Measurements from ENCODE around the gene SYTL2.
"Not testable (repeated sequence)": the region's sequence is repeated elsewhere in the genome, so short reads cannot be mapped to it uniquely, and the experiment has no call there.

SYTL2 gene

GRCh38 chr11:85777603-85777972 lies 33.4 kb downstream of the SYTL2 start:
- H3K79me1 ChIP-seq (ENCODE audit: low read length); H4K8ac ChIP-seq (ENCODE audit: low read depth, low read length); H3K79me2 ChIP-seq (ENCODE audit: control insufficient read depth, insufficient read depth, low read length); H3K9ac ChIP-seq (ENCODE audit: low read length); H3K27ac ChIP-seq (ENCODE audit: low read depth, low read length); DNase-seq; H2BK15ac ChIP-seq (replicated peaks; ENCODE audit: low read depth); H3K4me2 ChIP-seq (ENCODE audit: low read length); H3K4me3 ChIP-seq (ENCODE audit: low read length); H2BK5ac ChIP-seq (ENCODE audit: low read length); H3K36me3 ChIP-seq (ENCODE audit: control insufficient read depth, insufficient read depth, low read length); H2AK5ac ChIP-seq (ENCODE audit: low read length); H3K4ac ChIP-seq (ENCODE audit: low read depth, low read length); H3K23ac ChIP-seq (ENCODE audit: low read length); H4K5ac ChIP-seq (ENCODE audit: low read length); H3K27me3 ChIP-seq (ENCODE audit: insufficient read depth, low read length, poor library complexity); H3K18ac ChIP-seq (ENCODE audit: low read length); H3K56ac ChIP-seq (ENCODE audit: low read length); H2BK120ac ChIP-seq (ENCODE audit: low read depth, low read length): not testable (repeated sequence)
- WGBS (ENCODE audit: extremely low coverage, insufficient coverage, low lambda C conversion rate) = no CpG with 5 or more reads among the region's 3 CpGs
- H3K4me1 ChIP-seq (ENCODE audit: control insufficient read depth, low read depth, low read length) = peaks cover 13% of the 10 kb centered on the region

- Histone ChIP-seq H3K4me1 (ENCODE audit: control insufficient read depth, low read depth, low read length) (peaks cover 16% of the 10 kb centered on the region), H3K18ac (ENCODE audit: low read length) (no peak overlapping the region), H2BK120ac (ENCODE audit: low read depth, low read length) (no peak overlapping the region), H4K5ac (ENCODE audit: low read length) (no peak overlapping the region), H3K56ac (ENCODE audit: low read length) (no peak overlapping the region), H3K79me1 (ENCODE audit: low read length) (no peaks in the 10 kb centered on the region), H3K36me3 (ENCODE audit: control insufficient read depth, insufficient read depth, low read length) (no peaks in the 10 kb centered on the region), H3K4me2 (ENCODE audit: low read length) (no peak overlapping the region), H3K27me3 (ENCODE audit: insufficient read depth, low read length, poor library complexity) (no peaks in the 10 kb centered on the region), H3K23ac (ENCODE audit: low read length) (no peak overlapping the region), H2AK5ac (ENCODE audit: low read length) (no peak overlapping the region), H3K9ac (ENCODE audit: low read length) (no peak overlapping the region), H3K4me3 (ENCODE audit: low read length) (no peak overlapping the region), H2BK5ac (ENCODE audit: low read length) (no peak overlapping the region), H3K4ac (ENCODE audit: low read depth, low read length) (no peak overlapping the region), H3K27ac (ENCODE audit: low read depth, low read length) (no peak overlapping the region), H2BK15ac (replicated peaks; ENCODE audit: low read depth) (no peak overlapping the region), H3K79me2 (ENCODE audit: control insufficient read depth, insufficient read depth, low read length) (no peaks in the 10 kb centered on the region), H4K8ac (ENCODE audit: low read depth, low read length) (no peak overlapping the region)
- DNase-seq = no peak
- WGBS (ENCODE audit: extremely low coverage, insufficient coverage, low lambda C conversion rate) = no CpG with 5 or more reads among the region's 1 CpG
Measured at GRCh38 chr11:85776951-85777602, 33.9 kb downstream of the SYTL2 start.

GRCh38 chr11:85774256-85775101 lies 36.5 kb downstream of the SYTL2 start:
- no peak overlapping the region for H3K9ac ChIP-seq (ENCODE audit: low read length)
- H4K5ac ChIP-seq (ENCODE audit: low read length) = no peak overlapping the region
- no peak overlapping the region for H3K27ac ChIP-seq (ENCODE audit: low read depth, low read length)
- no peak for DNase-seq
- no peaks in the 10 kb centered on the region for H3K27me3 ChIP-seq (ENCODE audit: insufficient read depth, low read length, poor library complexity)
- H3K18ac ChIP-seq (ENCODE audit: low read length) = no peak overlapping the region
- H3K56ac ChIP-seq (ENCODE audit: low read length) = no peak overlapping the region
- H2BK5ac ChIP-seq (ENCODE audit: low read length) = no peak overlapping the region
- no peaks in the 10 kb centered on the region for H3K79me1 ChIP-seq (ENCODE audit: low read length)
- H3K79me2 ChIP-seq (ENCODE audit: control insufficient read depth, insufficient read depth, low read length) = no peaks in the 10 kb centered on the region
- no peak overlapping the region for H2BK120ac ChIP-seq (ENCODE audit: low read depth, low read length)
- H3K23ac ChIP-seq (ENCODE audit: low read length) = no peak overlapping the region
- no peak overlapping the region for H3K4me3 ChIP-seq (ENCODE audit: low read length)
- H3K36me3 ChIP-seq (ENCODE audit: control insufficient read depth, insufficient read depth, low read length) = no peaks in the 10 kb centered on the region
- no peak overlapping the region for H4K8ac ChIP-seq (ENCODE audit: low read depth, low read length)
- no peak overlapping the region for H2AK5ac ChIP-seq (ENCODE audit: low read length)
- WGBS (ENCODE audit: extremely low coverage, insufficient coverage, low lambda C conversion rate) = no CpG with 5 or more reads among the region's 4 CpGs
- H2BK15ac ChIP-seq (replicated peaks; ENCODE audit: low read depth) = no peak overlapping the region
- H3K4ac ChIP-seq (ENCODE audit: low read depth, low read length) = no peak overlapping the region
- H3K4me1 ChIP-seq (ENCODE audit: control insufficient read depth, low read depth, low read length) = peaks cover 9% of the 10 kb centered on the region
- H3K4me2 ChIP-seq (ENCODE audit: low read length) = no peak overlapping the region

GRCh38 chr11:85772695-85773094 lies 38.2 kb downstream of the SYTL2 start:
- Histone ChIP-seq H2BK120ac (ENCODE audit: low read depth, low read length) (no peak overlapping the region), H4K5ac (ENCODE audit: low read length) (no peak overlapping the region), H4K8ac (ENCODE audit: low read depth, low read length) (no peak overlapping the region), H3K79me1 (ENCODE audit: low read length) (no peaks in the 10 kb centered on the region), H3K23ac (ENCODE audit: low read length) (no peak overlapping the region), H3K56ac (ENCODE audit: low read length) (peak overlapping the region; percentile 11), H3K18ac (ENCODE audit: low read length) (peak overlapping the region; percentile 32), H3K4me2 (ENCODE audit: low read length) (no peak overlapping the region), H3K4me1 (ENCODE audit: control insufficient read depth, low read depth, low read length) (peaks cover 9% of the 10 kb centered on the region), H2BK5ac (ENCODE audit: low read length) (no peak overlapping the region), H3K4ac (ENCODE audit: low read depth, low read length) (no peak overlapping the region), H3K27ac (ENCODE audit: low read depth, low read length) (no peak overlapping the region), H2AK5ac (ENCODE audit: low read length) (no peak overlapping the region), H3K79me2 (ENCODE audit: control insufficient read depth, insufficient read depth, low read length) (no peaks in the 10 kb centered on the region), H3K36me3 (ENCODE audit: control insufficient read depth, insufficient read depth, low read length) (no peaks in the 10 kb centered on the region), H3K4me3 (ENCODE audit: low read length) (no peak overlapping the region), H2BK15ac (replicated peaks; ENCODE audit: low read depth) (no peak overlapping the region), H3K9ac (ENCODE audit: low read length) (no peak overlapping the region), H3K27me3 (ENCODE audit: insufficient read depth, low read length, poor library complexity) (no peaks in the 10 kb centered on the region)
- DNase-seq = peak; percentile 49

GRCh38 chr11:85771568-85771967 lies 39.4 kb downstream of the SYTL2 start:
- no CpG with 5 or more reads among the region's 3 CpGs for WGBS (ENCODE audit: extremely low coverage, insufficient coverage, low lambda C conversion rate)
- H2BK120ac ChIP-seq (ENCODE audit: low read depth, low read length) = no peak overlapping the region
- no peak overlapping the region for H2AK5ac ChIP-seq (ENCODE audit: low read length)
- no peak overlapping the region for H3K18ac ChIP-seq (ENCODE audit: low read length)
- H3K27ac ChIP-seq (ENCODE audit: low read depth, low read length) = no peak overlapping the region
- no peaks in the 10 kb centered on the region for H3K27me3 ChIP-seq (ENCODE audit: insufficient read depth, low read length, poor library complexity)
- no peaks in the 10 kb centered on the region for H3K79me2 ChIP-seq (ENCODE audit: control insufficient read depth, insufficient read depth, low read length)
- H2BK5ac ChIP-seq (ENCODE audit: low read length) = no peak overlapping the region
- no peak overlapping the region for H4K8ac ChIP-seq (ENCODE audit: low read depth, low read length)
- H2BK15ac ChIP-seq (replicated peaks; ENCODE audit: low read depth) = no peak overlapping the region
- no peak overlapping the region for H3K9ac ChIP-seq (ENCODE audit: low read length)
- H3K4me2 ChIP-seq (ENCODE audit: low read length) = no peak overlapping the region
- H4K5ac ChIP-seq (ENCODE audit: low read length) = no peak overlapping the region
- peaks cover 9% of the 10 kb centered on the region for H3K4me1 ChIP-seq (ENCODE audit: control insufficient read depth, low read depth, low read length)
- H3K23ac ChIP-seq (ENCODE audit: low read length) = no peak overlapping the region
- H3K4ac ChIP-seq (ENCODE audit: low read depth, low read length) = no peak overlapping the region
- H3K56ac ChIP-seq (ENCODE audit: low read length) = no peak overlapping the region
- H3K36me3 ChIP-seq (ENCODE audit: control insufficient read depth, insufficient read depth, low read length) = no peaks in the 10 kb centered on the region
- no peak for DNase-seq
- H3K79me1 ChIP-seq (ENCODE audit: low read length) = no peaks in the 10 kb centered on the region
- H3K4me3 ChIP-seq (ENCODE audit: low read length) = no peak overlapping the region

All from mesendoderm (in vitro differentiated cells).